Measurements from ENCODE around the gene EARS2.

DNA sequence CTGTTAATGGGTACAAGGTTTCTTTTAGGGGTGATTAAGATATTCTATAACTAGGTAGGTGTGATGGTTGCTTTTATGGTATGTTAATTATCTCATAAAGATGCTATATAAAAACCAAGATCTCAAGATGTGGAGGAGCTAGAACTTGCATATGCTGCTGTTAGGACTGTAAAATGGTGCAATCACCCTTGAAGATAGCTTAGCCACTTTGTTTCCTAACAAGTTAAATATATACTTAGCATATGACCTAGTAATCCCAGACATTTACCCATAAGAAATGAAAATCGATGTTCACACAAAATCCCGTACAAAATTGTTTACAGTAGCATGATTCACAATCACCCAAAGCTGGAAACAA, 71.9 kb downstream of the EARS2 start:
- TF ChIP-seq, protein P1, sequence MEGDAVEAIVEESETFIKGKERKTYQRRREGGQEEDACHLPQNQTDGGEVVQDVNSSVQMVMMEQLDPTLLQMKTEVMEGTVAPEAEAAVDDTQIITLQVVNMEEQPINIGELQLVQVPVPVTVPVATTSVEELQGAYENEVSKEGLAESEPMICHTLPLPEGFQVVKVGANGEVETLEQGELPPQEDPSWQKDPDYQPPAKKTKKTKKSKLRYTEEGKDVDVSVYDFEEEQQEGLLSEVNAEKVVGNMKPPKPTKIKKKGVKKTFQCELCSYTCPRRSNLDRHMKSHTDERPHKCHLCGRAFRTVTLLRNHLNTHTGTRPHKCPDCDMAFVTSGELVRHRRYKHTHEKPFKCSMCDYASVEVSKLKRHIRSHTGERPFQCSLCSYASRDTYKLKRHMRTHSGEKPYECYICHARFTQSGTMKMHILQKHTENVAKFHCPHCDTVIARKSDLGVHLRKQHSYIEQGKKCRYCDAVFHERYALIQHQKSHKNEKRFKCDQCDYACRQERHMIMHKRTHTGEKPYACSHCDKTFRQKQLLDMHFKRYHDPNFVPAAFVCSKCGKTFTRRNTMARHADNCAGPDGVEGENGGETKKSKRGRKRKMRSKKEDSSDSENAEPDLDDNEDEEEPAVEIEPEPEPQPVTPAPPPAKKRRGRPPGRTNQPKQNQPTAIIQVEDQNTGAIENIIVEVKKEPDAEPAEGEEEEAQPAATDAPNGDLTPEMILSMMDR (IDR thresholded peaks at IDR 0.05; ENCODE audit: control extremely low read depth in 1 of 3, insufficient read depth in 1 of 3, low read depth in 1 of 3, low read length in 3 of 3), result no peak
- TF ChIP-seq BCL11A (IDR thresholded peaks at IDR 0.05; ENCODE audit: low read depth in 2 of 2, low read length in 2 of 2) (no peak), SP1 (IDR thresholded peaks at IDR 0.05; ENCODE audit: low read depth, low read length) (no peak), CHD2 (IDR thresholded peaks at IDR 0.05; ENCODE audit: low read length) (no peak), JUND (IDR thresholded peaks at IDR 0.05; ENCODE audit: low read length) (no peak), SRF (IDR thresholded peaks at IDR 0.05; ENCODE audit: low read depth, low read length) (no peak), CEBPB (IDR thresholded peaks at IDR 0.05; ENCODE audit: low read depth, low read length) (no peak), EGR1 (IDR thresholded peaks at IDR 0.05; ENCODE audit: borderline replicate concordance, low read depth, low read length) (no peak), RAD21 (IDR thresholded peaks at IDR 0.05 in 1 of 2, conservative IDR thresholded peaks at IDR 0.05 in 1 of 2; ENCODE audit: low read depth in 2 of 2, low read length in 2 of 2) (no peak), POLR2AphosphoS5 (IDR thresholded peaks at IDR 0.05; ENCODE audit: low read depth, low read length) (no peak), POLR2A (IDR thresholded peaks at IDR 0.05; ENCODE audit: control extremely low read depth in 1 of 2, low read depth in 2 of 2, low read length in 2 of 2) (no peak), CREB1 (IDR thresholded peaks at IDR 0.05) (no peak), SIN3A (conservative IDR thresholded peaks at IDR 0.05 in 1 of 2, IDR thresholded peaks at IDR 0.05 in 1 of 2; ENCODE audit: low read depth in 1 of 2, low read length in 2 of 2) (no peak)
- TF ChIP-seq, protein P2, sequence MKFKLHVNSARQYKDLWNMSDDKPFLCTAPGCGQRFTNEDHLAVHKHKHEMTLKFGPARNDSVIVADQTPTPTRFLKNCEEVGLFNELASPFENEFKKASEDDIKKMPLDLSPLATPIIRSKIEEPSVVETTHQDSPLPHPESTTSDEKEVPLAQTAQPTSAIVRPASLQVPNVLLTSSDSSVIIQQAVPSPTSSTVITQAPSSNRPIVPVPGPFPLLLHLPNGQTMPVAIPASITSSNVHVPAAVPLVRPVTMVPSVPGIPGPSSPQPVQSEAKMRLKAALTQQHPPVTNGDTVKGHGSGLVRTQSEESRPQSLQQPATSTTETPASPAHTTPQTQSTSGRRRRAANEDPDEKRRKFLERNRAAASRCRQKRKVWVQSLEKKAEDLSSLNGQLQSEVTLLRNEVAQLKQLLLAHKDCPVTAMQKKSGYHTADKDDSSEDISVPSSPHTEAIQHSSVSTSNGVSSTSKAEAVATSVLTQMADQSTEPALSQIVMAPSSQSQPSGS (IDR thresholded peaks at IDR 0.05; ENCODE audit: low read length), result no peak
